NOMO-1 (cell line): ENCODE results near the gene RBMS3.
A peak's percentile ranks its signal among the peaks of the same experiment; 100 is the strongest.
"Not testable (repeated sequence)": the region's sequence is repeated elsewhere in the genome, so short reads cannot be mapped to it uniquely, and the experiment has no call there.

Experiments used
- DNase-seq, 2 experiments: peaks; one replicate each; lab custom pipeline; 2025; ENCODE audit not compliant: unreplicated experiment in 2 of 2; lab: John Stamatoyannopoulos, UW

The RBMS3 gene

DNA sequence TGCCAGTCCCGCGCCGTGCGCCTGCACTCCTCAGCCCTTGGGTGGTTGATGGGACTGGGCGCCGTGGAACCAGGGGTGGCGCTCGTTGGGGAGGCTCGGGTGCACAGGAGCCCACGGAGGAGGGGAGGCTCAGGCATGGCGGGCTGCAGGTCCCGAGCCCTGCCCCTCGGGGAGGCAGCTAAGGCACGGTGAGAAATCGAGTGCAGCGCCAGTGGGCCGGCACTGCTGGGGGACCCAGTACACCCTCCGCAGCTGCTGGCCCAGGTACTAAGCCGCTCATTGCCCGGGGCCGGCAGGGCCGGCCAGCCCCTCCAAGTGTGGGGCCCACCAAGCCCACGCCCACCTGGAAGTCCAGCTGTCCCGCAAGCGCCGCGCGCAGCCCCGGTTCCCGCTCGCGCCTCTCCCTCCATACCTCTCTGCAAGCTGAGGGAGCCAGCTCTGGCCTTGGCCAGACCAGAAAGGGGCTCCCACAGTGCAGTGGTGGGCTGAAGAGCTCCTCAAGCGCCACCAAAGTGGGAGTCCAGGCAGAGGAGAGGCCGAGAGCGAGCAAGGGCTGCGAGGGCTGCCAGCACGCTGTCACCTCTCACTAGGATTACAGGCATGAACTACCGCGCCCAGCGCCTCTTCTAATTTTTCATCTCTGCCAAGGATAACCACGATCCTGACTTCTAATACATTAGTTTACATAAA lies 192.8 kb downstream of the RBMS3 start:
- DNase-seq = not testable (repeated sequence)

DNA sequence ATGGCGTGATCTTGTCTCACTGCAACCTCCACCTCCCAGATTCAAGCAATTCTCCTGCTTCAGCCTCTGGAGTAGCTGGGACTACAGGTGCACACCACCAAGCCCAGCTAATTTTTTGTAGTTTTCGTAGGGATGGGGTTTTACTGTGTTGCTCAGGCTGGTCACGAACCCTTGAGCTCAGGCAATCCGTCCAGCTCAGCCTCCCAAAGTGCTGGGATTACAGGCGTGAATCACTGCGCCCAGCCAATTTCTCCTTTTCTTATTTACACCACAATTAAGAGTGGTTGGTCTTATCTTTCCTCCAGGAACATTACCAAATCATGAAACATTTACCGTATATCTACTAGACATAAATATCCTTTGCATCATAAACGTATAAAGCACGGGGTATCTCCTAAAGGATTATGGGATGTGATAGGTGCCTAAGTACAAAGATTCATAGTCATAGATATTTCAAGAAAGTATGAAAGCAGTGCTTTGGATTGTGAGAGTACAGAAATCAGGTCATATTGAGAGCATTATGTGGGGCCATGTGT lies 194.5 kb downstream of the RBMS3 start:
- no peak for DNase-seq

DNA sequence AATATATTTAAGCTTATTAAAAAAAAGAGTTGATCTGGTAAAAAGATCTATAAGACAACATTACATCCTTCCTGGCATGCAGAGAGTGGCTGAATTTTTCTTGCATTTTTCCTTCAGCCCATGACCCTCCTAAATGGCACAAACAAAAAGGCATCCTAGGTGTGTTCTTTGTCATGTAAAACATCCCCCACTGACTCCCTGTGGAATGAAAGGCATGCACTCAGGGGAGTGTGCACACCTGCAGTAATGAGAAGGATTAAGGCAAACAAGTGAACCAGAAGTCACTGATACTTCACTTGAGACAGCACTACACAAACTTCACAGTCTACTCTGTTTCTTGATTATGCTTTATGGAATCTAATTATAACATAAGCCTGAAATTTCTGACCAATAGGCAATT lies 195.0 kb downstream of the RBMS3 start:
- no peak for DNase-seq

DNA sequence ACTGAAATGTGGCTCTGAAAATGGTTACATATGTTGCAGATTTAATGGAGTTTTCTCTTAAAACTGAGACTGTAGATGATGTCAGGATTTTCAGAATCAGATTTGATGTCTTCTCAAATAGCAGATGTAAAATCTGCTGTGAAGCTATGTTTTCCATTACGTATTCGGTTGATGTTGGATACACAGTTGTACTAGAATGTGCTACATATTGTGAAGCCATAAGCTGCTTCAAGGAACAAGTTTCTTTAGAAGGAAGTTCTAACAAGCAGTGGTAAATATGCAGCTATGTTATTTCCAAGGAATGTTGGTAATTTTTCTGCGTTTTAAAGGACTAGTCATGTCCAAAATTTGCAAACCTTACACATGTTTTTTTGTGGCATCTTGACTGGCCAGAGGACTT lies 197.7 kb downstream of the RBMS3 start:
- no peak for DNase-seq

DNA sequence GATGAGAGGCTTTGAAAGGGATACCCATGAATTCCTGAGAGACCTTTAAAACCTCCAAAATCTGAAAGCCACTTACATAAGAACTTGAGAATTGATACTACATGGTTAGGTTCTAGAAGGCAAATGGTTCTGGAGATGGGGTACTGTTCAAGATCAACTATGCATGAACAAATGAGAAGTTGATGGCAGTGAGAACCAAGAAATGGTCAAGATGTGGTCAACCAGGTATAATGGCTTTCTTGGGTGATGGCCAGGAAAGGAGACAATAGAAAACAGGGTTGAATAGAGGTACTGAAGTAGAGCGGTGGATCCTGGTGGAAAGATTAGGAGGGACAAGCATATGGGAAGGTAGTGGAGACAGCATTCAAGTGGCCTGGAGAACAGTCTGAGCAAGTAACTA lies 200.4 kb downstream of the RBMS3 start:
- no peak for DNase-seq

DNA sequence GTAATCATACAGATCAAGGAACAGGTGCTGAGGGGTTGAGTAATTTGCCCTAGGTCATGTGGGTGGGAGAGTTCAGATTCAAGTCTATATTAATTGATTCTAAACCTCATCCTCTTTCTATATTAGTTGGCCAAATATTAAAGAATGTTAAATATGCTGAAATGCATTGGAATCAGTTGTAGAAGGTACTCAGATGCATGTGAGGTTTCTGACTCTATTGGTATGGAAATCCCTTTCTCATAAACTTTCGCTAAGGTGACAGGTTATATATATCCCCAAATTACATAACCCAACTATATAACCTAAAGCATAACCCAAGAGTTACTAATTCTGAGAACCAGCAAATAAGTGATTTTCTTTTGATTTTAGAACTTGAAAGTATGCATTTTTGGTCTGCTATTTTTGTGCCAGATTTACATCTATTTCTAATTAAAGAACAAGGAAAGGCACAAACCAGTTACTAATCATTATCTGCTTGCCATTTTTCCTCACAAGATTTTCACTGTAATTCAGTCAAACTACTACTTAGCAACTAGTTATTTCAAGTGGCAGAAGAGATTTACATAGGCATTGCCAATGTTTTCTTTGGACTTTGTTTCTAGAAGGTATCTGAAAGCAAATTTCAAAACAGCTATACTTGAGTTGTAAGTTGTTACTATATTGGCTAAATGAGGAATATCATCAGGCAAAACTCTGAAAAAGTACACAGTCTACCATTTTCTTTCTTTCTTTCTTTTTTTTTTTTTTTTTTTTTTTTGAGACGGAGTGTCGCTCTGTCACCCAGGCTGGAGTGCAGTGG lies 201.3 kb downstream of the RBMS3 start:
- no peak for DNase-seq

DNA sequence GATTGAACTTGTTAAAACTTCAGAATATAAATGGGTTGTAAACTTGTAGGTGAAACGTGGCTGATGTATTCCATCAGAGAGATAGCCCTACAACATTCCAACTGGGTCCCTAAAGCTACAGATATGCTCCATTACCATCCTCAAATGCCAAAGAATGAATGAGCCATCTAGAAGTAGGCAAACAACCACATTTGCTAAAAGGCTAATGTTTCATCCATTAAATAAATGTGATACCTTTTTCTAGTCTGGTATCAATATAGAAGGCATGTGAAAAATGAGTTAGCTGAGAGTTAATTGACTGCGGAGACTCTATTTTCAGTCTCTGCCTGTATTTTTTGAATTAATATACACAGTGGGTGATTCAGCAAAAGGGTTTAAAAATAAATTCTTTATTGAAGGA lies 203.8 kb downstream of the RBMS3 start:
- no peak for DNase-seq

DNA sequence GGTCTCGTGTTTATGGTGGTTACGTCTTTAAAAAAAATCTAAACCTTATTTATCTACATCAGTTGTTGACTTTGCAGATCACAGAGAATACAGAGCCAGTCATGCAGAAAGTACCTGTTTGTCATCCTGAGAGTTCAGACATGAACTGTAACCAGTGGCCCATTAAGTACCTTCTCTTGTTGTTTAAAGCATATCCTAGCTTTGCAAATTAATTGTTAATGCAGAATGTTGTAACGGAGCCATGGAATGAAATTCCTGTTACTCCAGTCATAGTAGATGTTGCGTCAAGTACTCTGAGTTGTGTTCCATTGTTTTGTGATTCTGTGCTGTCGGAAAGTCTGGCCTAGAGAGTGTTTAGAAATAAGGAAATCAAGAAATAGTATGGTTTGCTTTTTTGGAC lies 205.2 kb downstream of the RBMS3 start:
- DNase-seq = no peak

DNA sequence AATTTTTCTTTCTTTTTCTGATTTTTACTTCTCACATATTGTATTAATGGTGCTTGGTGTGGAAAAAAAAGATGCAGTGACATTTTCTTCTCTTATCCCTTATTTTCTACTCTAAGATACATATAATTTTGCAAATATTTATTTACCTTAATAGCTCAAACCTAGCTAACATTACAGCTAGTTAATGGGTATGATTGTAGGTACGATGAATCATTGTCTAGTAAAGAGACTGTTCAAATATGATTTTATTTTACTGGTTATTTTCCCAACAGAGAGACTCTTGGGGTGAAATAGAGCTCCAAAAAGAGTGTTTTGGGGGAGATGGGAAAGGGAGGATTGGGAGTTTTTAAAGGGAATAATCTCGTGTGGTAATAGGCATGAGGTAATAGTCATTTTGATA lies 206.0 kb downstream of the RBMS3 start:
- DNase-seq = no peak

DNA sequence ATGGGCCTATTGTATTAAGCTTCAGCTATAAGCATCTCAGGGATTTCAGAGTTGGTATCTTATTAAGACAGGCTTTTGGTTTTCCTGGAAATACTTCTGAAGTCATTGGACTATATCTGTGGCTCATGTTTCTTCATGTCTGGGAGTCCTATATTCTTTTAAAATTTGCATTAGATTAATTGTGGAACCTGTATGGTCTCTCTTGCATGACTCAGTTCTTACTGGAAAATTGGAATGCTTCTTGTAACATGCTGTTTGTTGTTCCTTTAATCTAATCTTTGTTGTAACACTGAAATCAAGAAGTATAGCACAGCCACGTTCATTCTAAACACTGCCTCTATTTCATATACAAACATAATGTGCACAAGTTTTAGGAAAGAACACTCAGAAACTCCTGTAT lies 208.1 kb downstream of the RBMS3 start:
- no peak for DNase-seq

DNA sequence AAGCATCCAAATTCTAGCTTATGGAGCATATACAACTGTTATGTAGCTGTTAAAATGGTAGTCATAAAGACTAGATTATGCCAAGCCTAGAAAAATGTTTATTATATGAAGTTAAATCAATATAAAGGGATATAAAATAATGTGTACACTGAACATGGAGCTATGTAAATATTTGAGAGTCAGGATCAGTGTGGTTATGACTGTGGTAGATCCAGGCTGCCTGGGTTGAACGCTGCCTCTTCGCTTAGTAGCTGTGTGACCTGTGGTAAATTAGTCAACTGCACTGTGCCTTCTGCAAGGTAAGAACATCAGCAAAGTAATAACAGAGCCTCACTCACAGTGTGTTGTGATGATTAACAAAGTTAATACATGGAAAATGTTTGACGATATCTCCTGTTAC lies 212.2 kb downstream of the RBMS3 start:
- no peak for DNase-seq

DNA sequence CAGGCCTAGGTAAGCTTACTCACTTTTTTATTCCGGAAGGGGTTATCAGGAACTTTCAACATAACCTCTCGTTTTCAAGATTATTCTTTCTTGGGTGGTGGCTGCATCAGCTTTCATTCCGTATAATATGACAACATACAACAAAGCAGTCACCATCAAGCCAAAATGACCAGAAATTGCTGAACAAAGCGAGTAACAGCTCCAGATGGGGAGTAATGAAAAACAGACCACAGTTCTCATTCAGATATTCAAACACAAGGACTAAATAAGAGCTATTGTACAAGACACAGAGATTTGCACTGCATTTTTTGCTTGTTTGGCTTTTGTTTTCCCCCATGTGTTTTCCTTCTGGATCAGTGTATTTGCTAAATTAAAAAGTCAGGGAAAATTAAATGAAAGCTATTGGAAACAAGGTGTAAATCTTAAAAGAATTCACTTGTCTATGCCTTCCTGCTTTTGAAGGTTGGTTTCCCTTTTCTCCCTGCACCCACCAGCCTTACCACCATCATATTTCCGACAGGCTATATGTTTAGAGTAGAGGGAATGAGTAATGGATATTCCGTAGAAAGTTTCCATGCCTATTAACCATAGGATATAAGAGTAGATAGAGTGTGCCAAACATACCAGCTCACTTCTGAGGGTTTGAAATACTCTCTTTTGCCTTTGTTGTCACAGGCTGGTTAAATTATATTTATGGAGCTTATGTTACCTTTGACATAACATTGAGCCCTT lies 213.6 kb downstream of the RBMS3 start:
- no peak for DNase-seq

DNA sequence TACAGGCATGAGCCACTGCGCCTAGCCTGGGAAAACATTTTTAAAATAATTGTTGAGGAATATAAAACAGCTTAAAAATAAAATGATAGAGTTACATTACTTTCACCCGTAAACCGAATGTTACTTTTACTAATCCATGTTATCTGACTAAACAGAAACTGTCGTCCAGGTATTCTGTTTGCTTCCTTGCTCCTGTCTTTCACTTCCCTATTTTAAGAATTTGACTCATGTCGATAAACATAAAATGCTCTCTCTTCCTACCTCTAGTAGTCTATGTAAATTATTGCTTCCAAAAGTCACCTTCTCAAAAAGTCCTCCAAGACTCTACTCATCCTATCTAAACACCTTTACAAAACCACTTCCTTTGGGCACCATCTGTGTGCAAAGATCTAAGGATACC lies 216.4 kb downstream of the RBMS3 start:
- DNase-seq = no peak

DNA sequence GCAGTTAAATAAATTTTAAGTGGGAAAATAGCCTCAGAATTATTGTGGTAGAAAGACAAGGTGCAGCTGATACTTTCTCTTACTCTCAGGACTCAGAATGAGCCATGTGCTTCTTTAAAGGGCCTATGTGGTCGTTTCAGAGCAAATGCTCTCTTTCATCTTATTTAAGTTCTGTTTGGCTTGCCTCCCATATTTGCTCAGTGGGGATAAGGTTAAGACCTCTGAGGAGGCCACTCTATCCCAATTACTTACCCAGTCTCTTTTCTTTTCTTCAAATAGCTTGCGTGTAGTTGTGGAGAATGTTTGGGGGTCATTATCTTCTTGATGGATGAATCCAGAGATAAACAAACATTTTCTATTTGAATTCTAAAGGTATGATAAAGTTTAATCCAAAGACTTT lies 221.9 kb downstream of the RBMS3 start:
- no peak for DNase-seq

DNA sequence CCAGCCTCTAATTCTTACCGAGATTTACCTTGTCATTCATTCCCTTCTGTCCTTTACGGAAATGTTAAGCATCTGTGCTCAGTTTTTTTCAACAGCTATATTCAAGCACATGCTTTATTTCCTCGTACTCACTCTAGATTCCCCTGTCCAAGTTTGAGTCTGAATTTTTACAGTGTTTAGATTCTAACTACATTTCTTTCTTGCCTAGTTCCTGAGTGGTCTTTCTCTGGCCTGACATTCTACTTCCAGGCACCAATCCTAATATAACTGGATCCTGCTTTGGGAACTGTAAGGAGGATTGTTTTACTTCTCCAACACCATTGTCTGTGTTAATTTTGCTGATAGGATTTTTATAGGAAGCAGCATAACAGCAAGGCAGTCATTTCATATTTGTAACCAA lies 222.4 kb downstream of the RBMS3 start:
- no peak for DNase-seq

DNA sequence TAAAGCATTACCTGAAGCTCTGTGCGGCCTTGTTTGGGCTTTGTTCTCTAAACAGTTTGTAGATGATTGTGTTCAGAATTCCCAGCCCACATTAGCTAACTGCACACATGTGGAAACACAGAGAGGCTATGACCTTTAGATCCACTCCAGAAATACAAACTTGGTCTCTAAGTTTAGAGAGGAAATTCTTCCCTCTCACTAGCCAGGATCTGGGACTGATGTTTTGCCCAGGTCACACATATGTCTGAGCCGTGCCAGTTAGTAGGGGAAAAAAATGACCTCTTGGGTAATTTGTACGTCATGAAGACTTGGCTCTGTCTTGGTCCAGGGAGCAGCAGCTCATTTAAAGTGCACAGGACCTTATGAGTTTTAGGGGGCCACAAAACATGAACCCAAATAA lies 223.1 kb downstream of the RBMS3 start:
- DNase-seq = no peak

DNA sequence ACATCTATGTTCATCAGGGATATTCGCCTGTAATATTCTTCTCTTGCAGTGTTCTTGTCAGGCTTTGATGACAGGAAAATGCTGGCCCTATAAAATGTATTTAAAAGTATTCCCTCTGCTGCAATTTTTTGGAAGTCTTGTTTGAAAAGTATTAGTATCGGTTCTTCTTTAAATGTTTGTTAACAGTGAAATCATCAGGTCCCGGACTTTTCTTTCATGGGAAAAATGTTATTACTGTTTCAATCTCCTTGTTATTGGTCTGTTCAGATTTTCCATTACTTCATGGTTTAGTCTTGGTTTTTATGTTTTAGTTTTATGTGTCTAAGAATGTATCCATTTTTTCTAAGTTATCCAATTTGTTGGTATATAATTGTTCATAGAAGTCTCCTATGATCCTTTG lies 225.6 kb downstream of the RBMS3 start:
- no peak for DNase-seq

DNA sequence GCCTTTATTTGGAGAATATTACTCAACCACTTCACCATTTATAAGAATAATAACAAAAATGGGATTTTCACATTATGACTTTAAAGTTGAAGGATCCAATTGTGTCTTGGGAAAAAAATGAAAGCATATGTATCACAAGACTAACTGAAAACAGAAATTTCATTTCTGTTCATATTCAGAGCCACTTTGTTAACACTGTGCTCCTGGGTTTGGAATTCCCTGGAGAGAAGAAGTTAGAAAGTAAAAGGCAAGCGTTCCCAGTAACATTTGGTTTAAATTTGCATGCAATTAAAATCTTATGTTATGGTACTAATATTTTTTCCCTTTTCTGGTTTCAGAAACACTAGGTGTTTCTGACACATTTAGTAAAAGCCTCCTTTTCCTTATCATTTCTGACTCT lies 230.8 kb downstream of the RBMS3 start:
- no peak for DNase-seq

DNA sequence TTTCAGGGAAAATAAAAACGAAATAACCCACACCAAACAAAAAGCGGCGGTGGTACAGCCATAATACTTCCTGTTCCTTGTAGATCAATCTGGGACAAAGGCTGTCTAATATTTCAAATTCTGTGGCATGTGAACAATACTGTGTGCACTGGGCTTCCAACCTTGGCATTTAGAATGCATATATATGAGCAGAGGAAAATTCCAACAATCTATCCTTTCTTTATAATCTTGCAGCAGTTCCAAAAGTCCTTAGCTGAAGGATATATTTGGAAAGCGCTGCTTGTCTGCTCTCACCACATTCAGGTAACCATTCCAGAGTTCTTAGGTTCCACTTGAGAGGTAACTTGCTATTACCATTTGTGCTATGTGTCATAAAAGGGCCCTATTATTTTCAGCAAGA lies 231.8 kb downstream of the RBMS3 start:
- DNase-seq = no peak

DNA sequence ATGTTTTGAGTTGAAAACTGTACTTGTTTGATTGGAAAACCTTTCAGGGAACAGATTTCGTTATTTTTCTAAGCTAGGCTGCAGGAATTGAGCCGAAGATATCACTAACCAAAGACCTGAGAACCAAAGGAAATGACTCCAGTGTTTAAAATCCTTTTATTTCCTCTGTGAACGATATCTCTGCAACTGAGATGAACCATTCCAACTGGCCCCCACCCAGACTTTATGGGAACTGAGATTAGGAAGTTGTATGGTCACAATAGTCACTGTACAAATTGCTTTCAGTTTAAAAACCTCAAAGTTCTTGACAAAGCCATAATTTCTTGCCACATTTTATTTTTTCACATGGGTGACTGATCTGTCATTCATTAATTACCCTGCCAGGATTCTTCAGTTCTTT lies 232.4 kb downstream of the RBMS3 start:
- DNase-seq = peak; percentile 10 to 47

DNA sequence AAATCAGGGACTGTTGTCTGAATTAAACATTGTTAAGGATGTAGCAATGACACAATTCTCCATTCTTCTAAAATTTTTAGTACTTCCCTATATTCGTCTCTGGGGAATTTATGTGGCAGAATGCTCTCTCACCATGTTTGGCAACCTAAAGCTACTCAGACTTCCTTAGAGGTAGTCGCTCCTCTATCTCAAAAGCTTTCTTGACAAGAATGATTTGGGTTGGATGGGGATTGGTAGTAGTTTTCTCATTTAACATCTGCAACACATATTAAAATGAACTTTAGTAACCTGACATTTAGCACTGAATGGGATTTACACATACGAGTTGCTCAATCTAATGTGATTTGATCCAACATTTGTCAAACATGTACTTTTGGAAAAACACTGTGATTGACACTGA lies 233.3 kb downstream of the RBMS3 start:
- DNase-seq = peak; percentile 46 to 74

DNA sequence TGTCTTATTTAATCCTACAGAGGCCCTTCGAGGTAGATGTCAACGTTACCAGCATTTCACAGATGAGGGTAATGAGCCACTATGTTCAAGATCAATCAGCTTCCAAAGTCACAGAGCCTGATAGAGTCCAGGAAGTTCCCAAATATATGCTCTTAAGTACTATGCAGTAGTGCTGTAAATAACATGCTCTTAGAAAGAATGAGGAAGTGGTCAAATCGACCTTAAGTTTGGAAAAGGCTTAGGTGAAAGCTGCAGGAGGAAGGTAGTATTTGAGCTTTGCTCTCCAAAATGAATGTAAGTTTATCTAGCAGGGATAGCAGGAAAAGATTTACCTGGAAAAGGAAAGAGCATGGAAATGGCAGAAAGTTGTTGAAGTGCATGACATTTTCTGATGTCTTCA lies 234.0 kb downstream of the RBMS3 start:
- DNase-seq = peak; percentile 7 to 77
